HG03571 (cell line): ENCODE measurements around the gene EIF4A2.

Experiments used
- ATAC-seq: cut with Tn5 transposase; IDR thresholded peaks from one replicate; pipeline ENCODE4 v1.9.1; 2021; ENCODE audit not compliant: unreplicated experiment

The EIF4A2 gene

DNA sequence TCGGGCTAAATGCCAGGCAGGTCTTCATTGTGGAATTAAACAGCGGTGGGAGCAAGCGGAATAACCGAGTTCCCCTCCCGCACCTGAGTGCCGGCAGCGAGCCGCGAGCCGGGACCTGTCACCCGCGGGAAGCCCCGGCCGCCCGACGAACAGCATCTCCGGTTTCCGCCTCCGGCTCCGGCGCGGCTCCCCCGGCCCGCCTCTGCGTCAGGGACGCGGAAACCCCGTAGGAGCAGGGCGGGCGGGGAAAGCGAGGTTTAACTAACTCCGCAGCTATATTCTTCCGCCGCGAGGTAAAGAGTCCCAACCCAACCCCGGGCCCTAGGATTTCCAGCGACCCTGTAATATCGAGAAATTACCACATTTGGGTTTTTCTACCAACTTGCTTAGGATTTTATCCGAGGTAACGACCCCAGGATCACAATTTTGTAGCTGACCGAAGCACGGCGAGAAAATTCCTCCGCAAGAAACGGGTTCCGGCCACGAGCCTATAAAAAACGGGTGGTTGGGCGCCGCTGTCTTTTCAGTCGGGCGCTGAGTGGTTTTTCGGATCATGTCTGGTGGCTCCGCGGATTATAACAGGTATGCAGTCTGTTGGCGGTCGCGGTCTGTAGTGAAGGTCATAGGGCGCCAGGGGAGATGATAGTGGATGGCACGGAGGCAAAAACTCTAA is at the start of gene EIF4A2:
EIF4A2 (plus strand) TSS at position 520 of the 673 bp plus-strand sequence; CDS start at position 554, 34 bp downstream.
- ATAC-seq = peak; percentile 53

DNA sequence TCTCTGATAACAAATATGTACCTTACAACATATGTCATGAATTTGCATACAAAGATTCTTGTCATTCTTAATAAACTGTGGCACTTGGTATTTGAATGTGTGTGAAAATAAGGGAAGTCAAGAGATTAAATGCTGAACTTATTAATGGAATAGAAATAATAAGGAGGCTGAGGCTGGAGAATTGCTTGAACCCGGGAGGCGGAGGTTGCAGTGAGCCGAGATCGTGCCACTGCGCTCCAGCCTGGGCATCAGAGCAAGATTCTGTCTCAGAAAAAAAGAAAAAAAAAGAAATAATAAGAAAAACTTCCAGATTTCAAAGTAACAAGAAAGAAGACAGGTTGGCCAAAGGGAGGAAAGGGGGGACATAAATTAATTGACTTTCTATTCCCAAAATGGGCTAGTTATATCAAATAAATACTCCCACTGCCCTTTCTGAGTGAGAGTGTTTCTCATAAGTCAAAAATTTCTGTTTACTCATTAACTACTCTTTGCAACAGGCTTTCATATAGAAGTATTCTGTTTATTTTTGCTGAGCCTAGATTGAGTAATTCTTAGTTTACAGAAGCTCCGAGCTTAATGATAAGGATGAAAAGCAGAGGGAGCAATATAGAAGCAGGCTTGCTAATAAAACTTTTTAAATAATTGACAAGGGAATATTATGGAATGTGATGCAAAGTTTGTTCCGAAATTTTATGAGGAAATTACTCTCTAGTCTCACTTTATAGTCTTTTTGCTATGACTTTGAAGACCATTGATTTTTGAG is 40.6 kb upstream of the EIF4A2 start:
- no peak for ATAC-seq

DNA sequence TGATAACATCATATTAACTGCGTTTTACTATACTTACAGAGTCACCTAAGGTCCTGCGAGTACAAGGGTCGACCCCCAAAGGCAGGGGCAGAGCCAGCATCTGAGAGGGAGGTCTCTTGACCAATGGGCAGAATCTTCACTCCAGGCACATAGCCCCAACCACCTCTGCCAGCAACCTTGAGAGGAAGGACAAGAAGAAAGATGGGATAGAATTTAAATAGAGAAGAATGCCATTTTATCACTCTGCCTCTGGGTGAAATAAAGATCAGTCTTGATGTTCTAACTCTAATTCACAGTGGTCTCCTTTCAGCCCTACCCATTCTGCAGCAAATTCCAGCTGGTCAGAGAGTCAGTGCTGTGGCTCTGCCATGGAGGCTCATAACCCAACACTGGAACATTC is 39.7 kb upstream of the EIF4A2 start:
- ATAC-seq = no peak

DNA sequence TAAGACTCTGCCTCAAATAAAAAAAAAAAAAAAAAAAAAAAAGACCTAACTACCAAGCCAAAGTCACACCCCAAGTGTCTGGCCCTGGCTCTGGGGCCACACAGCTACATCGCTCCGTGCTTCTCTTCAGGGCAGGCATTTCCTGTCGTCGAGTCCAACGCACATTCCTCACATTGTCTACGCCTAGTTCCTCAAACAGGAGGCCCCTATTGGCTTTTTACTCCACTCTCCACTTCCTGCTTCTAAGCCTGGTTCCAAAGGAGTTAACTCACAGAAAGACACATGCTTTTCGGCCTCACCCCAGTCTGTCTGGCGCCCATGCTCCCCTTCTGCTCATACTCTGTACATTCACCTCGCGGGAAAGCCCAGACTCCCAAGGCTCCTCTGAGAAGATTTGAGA is 37.4 kb upstream of the EIF4A2 start:
- no peak for ATAC-seq

DNA sequence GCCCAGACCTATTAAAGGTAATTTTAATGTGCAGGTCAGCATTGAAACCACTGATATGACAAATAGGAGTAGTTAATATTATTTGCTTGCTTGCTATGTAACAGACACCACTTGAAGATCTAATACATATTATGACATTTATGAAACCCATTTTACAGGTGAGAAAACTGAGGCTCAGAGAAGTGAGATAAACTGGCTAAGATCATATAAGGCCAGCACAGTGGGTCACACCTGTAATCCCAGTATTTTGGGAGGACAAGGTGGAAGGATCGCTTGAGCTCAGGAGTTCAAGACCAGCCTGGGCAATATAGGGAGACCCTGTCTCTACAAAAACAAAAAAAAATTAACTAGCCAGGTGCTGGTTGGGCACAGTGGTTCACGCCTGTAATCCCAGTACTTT is 33.1 kb upstream of the EIF4A2 start:
- ATAC-seq = no peak

DNA sequence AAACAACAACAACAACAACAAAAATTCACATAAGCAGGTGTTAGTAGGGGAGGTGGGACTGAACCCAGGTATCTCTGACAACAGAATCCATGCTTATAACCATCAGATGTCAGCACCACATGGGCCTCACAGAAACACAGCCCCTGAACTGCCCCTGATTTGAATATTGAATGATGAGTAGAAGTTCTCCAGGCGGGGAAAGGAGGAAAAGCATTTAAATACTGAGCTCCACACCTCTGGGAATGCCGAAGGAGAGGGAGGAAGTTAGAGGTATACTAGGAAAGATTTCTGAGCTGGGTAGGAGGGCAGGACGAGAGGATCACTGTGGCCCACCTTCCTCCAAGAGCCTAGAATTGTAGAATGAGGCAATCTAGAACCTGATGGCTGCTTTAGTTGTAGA is 31.9 kb upstream of the EIF4A2 start:
- no peak for ATAC-seq

DNA sequence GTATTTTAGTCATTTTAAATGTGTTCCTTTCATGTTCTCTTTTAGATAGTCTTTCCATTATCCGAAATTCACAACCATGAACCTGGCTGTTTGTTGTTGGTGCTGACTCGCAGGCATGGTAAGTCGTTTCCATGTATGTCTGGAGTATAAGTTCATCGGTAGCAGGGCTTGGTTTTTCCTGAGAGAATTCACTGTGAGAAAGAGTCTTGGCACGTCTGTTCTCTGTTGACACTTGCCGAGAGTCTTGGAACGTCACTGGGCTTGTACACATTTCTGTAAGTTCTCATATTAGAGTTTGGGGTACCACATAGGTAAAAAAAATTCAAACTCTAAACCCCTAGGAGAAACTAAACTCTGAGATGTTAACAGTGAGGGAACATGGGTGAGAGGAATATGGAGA is 29.4 kb upstream of the EIF4A2 start:
- ATAC-seq = no peak

DNA sequence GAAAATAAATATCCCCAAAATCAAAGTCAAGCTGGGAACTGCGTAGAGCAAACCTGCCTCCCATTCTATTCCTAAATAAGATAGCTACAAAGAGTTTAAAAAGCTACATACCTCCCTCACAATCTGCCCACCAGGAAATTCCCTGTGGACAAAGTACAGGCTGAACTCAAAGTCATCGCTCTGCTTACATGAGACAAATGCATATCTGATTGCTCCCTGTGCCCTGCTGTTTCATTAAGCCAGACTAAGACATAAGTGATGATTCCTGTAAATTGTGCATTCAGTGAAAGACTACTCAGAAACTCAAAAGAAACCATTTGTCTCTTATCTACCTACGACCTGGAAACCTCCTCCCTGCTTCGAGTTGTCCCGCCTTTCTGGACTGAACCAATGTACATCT is 28.5 kb upstream of the EIF4A2 start:
- no peak for ATAC-seq

DNA sequence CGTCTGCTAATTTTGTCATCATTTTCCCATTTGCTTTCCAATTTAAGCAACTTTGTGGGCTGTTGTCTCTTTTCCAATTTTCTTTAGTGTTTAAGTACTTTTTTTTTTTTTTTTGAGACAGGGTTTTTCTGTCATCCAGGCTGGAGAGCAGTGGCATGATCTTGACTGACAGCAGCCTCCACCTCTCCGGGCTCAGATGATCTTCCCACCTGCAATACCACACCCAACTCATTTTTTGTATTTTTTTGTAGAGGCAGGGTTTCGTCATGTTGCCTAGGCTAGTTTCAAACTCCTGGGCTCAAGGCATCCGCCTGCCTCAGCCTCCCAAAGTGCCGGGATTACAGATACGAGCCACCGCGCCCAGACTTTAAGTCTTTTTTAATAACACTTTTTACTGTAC is 26.2 kb upstream of the EIF4A2 start:
- no peak for ATAC-seq

DNA sequence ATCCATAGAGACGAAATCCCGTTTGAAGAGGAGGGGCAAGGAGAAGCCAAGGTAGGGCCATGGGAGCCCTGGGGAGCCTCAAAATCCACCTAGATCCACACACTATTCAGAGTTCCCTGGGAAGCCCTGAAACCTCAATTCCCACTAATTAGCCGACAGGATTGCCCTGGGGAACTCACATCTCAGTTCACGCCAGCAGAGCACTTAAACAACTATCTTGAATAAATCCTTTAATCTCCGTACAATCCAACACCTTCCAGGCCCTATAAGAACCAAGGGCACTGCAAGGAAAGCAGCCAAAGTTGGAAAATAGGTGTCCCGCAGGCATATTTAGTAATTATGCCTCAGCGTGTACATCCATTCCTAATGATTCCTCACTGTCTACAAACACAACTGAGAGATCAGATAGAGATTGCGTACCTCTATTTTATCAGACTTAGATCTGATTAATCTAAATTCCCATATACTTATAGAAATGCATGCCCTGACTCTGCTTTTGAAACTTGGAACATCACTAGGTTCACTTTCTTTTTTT is 25.6 kb upstream of the EIF4A2 start:
- no peak for ATAC-seq

DNA sequence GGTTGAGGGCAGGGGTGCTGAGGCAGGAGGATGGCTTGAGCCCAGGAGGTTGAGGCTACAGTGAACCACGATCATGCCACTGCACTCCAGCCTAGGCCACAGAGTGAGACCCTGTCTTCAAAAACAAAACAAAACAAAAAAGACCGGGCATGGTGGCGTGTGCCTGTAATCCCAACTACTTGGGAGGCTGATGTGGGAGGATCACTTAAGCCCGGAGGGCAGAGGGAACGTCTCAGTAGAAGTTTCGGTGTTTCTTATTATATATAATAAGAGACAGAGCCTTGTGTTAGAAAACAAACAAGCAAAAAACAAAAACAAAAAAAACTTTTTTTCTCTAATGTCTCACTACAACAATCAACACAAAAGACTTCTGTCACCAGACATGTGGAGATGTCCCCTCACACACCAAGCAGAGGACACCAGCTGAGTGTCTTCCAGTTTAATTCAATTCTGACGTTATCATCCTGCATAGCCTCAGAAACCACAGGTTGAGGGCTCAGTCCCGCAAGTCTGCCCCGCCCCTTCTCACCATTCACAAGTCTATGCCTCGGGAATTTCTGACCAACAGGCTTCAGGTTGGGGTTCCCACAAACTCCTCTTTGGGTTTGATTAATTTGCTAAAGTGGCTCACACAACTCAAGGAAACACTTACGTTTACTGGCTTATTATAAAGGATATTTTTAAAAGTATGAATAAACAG is 24.0 kb upstream of the EIF4A2 start:
- ATAC-seq = no peak

DNA sequence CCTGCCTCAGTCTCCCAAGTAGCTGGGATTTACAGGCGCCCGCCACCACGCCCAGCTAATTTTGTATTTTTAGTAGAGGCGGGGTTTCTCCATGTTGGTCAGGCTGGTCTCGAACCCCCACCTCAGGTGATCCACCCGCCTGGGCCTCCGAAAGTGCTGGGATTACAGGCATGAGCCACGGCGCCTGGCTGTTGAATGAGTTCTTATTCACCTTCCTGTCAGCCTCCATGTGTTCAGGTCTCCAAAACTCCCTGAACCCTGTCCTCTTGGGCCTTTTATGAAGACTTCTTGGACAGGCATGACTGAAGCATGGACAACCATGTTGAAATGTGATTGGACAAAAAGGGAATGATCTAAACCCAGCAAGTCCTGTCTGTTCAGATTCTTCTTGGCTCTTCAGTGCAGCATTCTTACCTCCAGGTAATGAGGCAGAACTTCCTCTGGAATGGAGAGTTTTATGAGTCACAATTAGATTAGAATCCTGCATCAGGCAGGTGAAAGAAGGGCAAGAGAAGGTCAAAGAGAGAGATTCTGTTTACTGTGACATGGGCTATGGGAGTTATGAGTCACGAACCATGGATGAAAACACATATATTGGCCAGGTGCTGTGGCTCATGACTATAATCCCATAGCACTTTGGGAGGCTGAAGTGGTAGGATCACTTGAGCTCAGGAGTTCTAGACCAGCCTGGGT is 23.1 kb upstream of the EIF4A2 start:
- ATAC-seq = no peak

DNA sequence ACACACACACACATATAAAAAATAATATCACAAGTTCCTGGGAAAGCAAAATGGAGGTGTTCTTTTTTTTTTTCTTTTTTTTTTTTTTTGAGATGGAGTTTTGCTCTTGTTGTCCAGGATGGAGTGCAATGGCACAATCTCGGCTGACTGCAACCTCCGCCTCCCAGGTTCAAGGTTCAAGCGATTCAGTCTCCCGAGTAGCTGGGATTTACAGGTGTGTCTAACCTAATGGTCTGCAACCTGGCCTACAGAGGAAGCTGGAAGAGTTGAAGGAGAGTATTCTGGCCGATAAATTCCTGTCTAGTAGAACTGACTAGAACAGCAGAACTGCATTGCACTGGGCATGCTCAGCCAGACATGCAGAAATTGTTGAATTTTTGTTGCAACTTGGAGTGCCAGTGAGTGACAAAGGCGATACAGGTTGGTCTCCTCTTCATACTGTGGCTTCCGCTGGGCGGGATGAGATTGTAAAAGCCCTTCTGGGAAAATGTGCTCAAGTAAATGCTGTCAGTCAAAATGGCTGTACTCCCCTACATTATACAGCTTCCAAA is 22.4 kb upstream of the EIF4A2 start:
- no peak for ATAC-seq

DNA sequence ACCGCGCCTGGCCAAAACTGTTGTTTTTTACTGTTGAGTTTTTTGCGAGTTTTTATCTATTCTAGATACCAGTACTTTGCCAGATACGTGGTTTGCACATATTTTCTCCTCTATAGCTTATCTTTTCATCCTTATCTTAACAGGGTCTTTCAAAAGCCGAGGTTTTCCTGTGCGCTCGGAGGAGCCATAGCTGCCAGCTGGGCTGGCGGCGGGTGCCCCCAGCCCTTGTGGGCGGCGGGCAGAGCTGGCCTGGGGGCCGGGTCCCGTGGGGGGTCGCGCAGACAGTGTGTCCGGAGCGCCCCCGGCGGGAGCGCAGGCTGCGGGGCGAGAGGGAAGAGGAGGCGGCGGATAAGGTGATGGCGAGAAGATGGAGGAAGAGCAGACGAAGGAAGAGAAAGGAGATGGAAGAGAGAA is 11.1 kb upstream of the EIF4A2 start:
- ATAC-seq = peak; percentile 22

DNA sequence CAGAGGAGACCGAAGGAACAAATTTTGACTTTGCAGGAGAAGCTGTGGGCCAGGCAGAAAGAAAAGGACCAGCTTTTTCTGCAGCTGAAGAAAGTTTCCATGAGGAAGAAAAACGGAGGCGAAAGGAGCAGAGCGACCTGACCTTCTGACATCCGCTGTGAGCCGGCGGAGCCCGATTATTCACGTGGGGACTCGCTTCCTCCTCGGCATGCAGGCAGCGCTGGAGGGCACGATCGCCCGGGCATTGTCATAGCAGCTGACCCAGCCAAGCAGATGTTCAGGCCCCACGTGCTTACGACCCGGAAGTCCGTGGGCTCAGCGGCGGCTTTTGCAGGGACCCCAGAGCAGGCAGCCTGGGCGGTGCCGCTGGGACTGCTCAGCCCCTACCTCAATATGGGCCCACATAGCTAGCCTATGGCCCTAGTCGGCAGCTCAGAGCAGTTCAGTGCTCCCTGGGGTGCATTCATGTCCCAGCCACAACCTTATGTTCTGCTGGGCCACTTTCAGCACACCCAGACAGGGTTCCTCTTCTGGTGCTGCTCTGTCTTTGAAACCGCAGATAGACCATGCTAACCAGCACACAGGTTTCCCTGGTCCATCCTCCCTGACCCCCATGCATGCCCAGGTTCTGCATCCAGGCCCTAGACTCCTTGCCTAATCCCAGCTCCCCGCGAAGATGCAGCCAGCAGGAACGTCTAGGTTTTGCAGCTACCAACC is 10.5 kb upstream of the EIF4A2 start:
- peak; percentile 92 for ATAC-seq

DNA sequence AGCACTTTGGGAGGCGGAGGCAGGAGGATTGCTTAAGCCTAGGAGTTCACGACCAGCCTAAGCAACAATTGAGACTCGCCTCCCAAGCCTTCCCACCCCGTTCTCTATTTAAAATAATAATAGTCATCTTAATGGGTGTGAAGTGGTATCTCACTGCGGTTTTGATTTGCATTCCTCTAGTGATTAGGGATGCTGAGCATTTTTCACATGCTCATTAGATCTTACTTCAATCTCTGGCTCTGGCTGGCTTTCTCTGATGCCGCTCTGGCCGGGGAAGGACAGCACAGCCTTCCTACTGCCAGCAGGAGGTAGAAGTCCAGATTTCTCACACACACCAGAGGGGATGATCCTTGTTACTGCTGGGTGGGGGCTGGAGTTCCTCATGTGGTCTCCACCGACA is 7.4 kb upstream of the EIF4A2 start:
- no peak for ATAC-seq

DNA sequence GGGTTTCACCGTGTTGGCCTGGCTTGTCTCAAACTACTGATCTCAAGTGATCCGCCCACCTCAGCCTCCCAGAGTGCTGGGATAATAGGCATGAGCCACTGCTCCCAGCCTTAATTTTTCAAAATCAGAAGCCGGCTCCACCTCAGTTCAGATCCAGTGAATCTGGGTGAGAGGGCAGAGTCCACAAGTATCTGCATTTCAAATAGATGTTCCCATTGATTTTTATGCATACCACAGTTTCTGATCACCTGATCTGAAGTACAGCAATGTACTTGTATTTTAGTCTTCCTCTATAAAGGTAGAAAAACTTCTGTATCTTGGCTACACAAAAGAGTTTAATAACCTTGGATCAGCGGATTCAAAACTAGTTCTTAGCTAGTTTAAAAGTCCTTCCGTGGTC is 4.2 kb upstream of the EIF4A2 start:
- no peak for ATAC-seq

DNA sequence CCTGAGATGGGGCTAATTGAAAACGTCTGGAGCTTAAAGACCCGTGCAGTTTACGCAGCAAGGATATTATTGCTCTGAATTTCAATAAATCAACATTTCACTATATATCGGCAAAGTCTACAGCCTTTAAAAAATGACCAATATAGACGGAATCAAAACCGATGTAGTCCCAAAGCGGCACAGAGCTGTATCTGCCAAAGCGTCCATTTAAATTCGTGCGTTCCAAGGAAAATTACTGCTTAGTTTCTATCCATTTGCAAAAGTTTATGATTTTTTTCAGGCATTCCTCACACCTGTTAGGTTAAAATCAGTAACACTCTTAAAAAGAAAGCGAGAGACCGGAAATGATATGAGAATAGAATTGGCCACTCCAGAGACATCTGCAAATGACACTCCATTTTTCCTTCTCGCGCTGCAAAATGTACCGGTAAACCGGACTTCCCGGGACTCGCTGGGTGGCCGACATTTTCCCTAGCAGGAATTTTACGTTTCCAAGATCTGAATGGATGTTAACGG is 777 bp upstream of the EIF4A2 start:
- no peak for ATAC-seq

DNA sequence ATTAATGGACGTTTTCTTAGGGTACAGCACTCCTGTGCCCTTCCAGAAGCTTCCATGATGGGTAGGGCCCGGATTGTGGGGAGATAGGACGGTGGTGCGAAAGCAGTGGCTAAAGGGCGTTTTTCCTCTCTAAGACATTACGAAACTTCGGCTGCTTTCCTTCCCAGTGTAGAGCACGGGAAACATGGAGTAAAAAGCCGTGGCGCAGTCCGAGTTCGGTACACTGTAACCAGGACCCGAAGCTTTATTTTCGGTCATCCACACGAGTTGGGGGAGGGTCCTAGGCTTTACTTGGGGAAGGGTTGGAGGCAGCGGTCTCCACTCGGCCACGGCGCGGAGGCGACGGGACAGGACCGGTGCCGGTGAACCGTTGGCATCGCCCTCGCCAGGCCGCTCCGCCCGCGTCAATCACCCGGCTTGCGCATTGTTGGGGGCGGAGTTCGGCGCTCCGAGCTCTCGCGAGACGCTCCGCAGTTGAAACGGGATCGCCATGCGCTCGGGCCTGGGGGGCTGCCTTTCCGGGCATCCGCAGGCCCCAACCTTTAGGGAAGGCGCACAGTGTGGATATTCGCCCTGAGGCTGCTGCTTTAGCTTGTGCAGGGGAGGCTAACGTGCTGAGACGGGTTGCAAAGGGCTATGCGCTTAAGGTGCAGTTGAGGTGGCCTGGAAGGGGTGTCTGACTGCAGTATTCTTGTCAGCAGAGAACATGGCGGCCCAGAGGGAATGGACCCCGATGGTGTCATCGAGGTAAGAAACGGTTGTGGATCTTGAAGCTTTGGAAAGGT is 546 bp downstream of the EIF4A2 start:
- peak; percentile 70 for ATAC-seq
